GM21367 (cell line): ENCODE results near the gene NFX1.
"Not testable (repeated sequence)": the region's sequence is repeated elsewhere in the genome, so short reads cannot be mapped to it uniquely, and the experiment has no call there.

Source experiments
- ATAC-seq: cut with Tn5 transposase; IDR thresholded peaks from one replicate; pipeline ENCODE4 v1.9.1; 2021; ENCODE audit not compliant: unreplicated experiment

NFX1 gene

GRCh38 chr9:33385979-33386640 lies 95.8 kb downstream of the NFX1 start:
- not testable (repeated sequence) for ATAC-seq

GRCh38 chr9:33386641-33386996 lies 96.3 kb downstream of the NFX1 start:
- ATAC-seq: not testable (repeated sequence)

GRCh38 chr9:33386998-33387397 lies 96.7 kb downstream of the NFX1 start:
- not testable (repeated sequence) for ATAC-seq

DNA sequence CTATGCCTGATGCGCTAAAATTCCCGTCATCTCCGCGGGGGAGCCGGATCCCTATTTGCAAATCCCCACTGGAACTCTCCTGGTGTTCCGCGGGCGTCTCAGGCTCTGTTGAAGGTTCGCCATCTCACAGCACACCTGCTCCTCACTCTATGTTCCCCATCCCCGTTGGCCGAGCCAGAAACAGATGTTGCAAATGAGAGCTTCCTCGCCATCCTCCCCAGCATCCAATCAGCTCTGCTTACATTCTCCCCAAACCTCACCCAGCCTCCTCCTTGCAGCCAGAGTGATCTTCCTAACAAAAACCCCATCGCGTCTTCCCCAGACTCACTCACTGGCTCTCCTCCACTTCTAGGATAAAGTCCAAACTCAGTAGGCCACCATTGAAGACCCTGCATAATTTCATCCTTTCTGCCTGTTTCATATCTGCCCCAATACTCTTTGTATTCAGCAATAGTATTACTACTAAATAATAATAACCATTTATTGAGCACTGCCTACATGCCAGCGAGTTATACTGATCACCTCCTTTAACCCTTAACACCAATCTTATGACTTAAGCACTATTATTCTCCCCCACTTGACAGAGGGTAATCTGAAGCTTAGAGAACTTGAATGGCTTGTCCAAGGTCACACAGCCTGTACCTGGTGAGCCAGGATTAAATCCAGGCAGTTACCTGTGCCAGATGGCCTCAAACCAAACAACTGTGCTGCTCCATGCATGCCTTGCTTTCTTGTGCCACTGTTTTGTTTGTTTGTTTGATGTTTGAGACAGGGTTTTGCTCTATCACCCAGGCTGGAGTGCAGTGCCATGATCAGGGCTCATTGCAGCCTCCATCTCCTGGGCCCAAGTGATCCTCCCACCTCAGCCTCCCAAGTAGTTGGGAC lies 98.0 kb downstream of the NFX1 start:
- ATAC-seq: no peak

DNA sequence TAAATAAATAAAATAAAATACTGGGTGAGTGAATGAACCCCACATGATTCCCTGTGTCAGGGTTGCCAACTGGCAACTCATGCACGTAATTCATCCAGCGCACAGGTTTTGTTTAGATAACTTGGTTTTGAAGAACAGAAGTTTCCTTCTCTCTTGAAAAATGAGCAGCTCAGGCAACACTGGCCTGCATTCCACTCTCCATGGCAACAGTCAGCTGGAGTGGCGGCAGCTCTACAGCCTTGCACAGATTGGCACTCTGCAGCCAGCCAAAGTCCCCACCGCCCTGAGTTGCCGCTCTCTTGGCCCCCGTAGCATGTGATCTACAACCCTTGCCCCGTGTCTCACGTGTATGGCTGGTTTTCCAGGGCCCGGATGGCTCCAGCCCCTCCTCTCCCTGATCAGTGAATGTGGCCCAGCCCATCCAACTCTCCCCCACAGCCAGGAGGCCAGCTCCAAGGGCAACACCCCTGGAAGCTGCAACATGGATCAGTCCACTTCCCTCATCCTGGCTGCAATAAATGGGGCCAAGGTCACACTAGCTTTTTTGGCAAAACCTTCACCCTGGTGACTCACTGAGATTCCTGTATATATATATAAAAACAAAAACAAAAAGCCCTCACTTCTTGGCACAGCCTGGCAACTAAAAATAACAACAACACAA lies 100.9 kb downstream of the NFX1 start:
- ATAC-seq: not testable (repeated sequence)

GRCh38 chr9:33392591-33393021 lies 102.3 kb downstream of the NFX1 start:
- not testable (repeated sequence) for ATAC-seq

DNA sequence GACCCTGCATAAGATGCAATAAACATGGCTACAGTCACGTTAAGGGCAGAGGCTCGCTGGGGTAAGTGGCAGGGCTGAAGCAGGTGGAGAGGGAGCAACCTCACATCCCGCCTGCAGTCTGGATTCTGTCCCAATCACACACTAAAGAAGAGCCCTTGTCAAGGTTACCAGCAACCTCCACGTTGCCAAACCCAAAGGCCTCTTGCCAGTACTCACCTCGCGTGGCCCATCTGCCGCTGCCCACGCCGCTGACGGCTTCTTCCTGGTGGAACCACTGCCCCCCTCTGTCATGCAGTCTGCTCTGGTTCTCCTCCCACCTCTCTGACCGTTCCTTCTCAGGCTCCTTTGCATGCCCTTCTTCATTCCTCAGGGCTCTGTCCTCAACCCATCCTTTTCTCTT lies 103.3 kb downstream of the NFX1 start:
- ATAC-seq: no peak

DNA sequence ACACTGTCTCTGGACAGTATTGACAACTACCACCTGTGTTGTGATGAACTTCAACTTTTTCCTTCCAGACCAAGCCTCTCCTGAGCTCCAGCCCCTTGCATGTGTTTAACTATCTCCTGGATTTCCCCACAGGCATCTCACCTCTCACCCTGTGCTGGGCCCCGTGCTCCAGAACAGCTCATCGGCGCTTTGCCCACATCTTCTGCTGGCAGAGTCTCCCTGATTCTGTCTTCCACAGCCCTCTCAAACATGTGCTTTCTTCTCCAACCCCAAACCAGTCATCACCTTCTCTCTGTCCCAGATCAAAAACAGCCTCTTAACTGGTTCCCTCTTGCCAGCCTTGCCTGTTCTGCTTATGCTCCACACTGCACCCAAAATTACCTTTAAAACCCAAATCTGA lies 103.7 kb downstream of the NFX1 start:
- ATAC-seq: not testable (repeated sequence)

- ATAC-seq: not testable (repeated sequence)
These were observed 105.0 kb downstream of the NFX1 start for GRCh38 chr9:33395159-33395879.

DNA sequence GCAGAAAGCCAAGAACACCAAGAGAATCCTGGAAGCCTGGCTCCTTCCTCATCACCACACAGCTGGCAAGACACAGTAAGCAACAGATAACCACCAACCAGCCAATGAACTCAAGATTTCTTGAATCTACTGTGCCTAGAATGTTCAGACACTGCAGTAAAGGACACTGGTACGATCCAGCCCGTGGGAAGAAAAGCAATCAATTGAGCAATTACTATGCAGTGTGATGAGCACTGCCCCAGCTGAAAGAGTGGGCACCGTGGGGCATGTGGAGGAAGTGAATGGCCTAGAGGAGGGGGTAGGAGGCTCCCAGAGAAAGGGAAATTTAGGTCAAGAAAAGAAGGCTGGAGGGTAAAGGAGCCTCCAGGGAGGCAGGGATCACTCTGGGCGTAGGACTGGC lies 107.5 kb downstream of the NFX1 start:
- ATAC-seq: not testable (repeated sequence)

DNA sequence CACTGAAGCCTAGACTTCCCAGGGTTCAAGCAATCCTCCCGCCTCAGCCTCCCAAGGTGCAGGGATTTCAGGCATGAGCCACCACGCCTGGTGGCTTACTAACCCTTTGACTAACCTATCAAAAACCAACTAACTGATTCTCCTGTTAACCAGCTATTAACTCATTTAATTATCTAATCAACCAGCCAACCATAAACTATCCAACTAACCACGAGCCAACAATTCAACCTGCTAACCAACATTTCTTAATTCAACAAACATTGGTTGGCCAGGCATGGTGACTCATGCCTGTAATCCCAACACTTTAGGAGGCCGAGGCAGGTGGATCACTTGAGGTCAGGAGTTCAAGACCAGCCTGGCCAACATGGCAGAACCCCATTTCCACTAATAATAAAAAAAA lies 108.7 kb downstream of the NFX1 start:
- ATAC-seq: not testable (repeated sequence)

DNA sequence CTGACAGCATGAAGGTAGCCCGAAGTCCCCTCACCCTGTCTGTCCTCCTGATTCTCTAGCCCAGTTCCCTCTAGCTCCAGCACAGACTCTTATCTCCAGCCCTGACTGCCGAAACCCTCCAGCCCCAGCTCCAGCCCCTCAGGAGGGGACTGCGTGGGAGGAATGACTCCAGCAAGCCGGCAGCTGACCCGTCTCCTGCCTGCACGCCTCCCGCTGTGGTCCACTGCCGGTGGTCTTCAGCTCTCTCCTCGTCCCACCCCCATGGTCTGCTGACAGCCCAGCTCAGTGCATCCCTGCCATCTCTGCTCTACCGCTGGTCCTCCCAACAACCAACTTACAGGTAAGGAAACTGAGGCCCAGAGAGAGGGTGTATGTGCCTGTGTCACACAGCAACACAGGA lies 111.5 kb downstream of the NFX1 start:
- ATAC-seq: not testable (repeated sequence)

DNA sequence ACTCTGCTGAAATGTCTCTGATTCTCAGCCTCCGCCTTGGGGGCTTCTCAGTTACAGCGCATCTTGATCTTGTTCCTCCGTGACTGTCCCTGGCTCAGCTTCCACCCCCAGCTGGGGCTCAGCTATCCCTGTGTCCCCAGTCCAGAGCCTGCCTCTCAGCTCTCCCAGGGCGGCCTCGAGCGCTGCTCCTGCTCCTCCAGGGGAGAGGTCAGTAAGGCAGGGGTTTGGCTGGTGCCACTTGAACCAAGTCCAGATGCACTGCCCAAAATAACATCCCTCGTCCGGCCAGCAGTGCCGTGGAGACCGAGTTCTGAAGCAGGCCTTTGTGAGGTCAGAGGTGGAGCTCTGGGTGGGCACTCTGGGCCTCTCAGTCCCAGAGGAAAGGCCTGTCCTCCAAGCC lies 112.1 kb downstream of the NFX1 start, which contains the start of gene AQP7:
Gene AQP7 (minus strand): TSS at position 198 of the 400 bp plus-strand sequence. CDS start 1,306 bp downstream, outside the sequence.
- ATAC-seq: not testable (repeated sequence)

DNA sequence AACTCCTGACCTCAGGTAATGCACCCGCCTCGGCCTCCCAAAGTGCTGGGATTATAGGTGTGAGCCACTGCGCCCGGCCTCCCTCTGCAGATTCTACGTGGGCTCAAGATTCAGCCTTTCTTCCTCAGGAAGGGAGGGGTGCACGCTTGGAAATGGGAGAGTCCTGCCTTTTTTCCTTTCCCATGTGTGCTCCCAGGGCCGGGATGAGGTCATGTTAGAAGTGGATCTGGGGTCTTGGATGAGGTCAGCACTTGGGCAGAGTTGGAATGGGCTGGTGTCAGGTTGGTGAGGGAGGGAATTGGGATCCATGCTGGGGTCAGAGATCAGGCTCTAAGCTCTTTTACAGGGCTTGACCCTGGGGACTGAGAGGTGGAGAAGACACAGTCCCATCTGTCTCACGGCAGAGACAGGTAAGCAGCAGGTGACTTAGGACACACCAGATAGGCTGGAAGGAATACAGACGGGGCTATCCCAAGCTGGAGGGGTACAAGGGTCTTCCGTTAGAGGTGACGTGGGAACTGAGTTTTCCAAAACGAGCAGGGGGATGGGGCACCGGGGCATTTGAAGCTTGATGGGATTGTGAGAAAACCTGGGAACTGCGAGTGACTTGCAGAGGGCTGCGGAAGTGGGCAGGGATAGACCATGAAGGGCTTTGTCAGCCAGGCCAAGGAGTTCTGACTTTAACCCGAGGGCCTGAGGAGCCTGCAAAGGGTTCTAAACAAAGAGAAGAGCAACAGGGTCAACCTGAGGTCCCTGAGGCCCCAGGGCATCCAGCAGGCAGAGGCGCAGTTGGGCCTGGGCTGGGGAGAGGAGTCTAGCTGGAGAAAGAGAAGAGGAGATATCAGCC lies 113.8 kb downstream of the NFX1 start:
- no peak for ATAC-seq

DNA sequence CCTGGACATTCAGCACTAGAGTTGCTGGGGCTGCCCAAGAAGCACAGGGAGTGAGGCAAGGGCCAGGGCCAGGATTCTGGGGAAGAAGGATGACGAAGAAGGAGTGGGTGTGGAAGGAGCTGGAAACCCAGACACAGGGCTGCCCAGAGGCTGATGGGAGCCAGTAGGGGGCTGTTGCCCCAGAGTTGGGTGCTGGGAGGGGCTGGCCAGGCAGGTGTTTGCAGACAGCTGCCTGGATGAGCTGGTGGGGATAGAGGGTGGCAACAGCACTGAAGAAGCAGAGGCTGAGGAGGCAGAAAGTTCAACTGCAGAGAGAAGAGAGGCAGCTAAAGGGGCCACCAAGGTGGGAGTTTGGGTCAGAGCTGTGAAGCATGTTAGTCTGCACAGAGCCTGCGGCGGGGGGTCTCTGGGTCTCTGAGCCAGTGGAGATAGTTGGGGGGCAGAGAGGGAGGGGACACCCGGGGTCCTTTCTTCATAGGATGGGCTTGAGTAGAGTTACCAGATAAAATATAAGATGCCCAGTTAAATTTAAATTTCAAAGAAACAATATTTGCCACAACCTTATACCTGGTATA lies 114.6 kb downstream of the NFX1 start:
- no peak for ATAC-seq

- ATAC-seq: no peak
These were observed 116.7 kb downstream of the NFX1 start for GRCh38 chr9:33407061-33407460.

GRCh38 chr9:33408087-33408486 lies 117.8 kb downstream of the NFX1 start:
- ATAC-seq: no peak

GRCh38 chr9:33414268-33414667 lies 124.0 kb downstream of the NFX1 start:
- ATAC-seq: no peak

- ATAC-seq: no peak
These were observed 124.7 kb downstream of the NFX1 start for GRCh38 chr9:33414889-33415500.
